Measurements from ENCODE around the gene PIK3R6.

- TF ChIP-seq, protein P1, sequence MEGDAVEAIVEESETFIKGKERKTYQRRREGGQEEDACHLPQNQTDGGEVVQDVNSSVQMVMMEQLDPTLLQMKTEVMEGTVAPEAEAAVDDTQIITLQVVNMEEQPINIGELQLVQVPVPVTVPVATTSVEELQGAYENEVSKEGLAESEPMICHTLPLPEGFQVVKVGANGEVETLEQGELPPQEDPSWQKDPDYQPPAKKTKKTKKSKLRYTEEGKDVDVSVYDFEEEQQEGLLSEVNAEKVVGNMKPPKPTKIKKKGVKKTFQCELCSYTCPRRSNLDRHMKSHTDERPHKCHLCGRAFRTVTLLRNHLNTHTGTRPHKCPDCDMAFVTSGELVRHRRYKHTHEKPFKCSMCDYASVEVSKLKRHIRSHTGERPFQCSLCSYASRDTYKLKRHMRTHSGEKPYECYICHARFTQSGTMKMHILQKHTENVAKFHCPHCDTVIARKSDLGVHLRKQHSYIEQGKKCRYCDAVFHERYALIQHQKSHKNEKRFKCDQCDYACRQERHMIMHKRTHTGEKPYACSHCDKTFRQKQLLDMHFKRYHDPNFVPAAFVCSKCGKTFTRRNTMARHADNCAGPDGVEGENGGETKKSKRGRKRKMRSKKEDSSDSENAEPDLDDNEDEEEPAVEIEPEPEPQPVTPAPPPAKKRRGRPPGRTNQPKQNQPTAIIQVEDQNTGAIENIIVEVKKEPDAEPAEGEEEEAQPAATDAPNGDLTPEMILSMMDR (IDR thresholded peaks at IDR 0.05) = no peak
- no peak for TF ChIP-seq EZH2 (IDR thresholded peaks at IDR 0.05; ENCODE audit: borderline replicate concordance, insufficient read depth, low read depth, low read length, poor library complexity, severe bottlenecking)
Measured at GRCh38 chr17:8859804-8860430, 7.6 kb downstream of the PIK3R6 start.

All from B cell (primary cell).